A549 treated with AZD9567 at 1 μM for 4 hours (cell line): ENCODE measurements around the gene NEK4. TPM values are rescaled to one million over a fixed set of nuclear protein-coding genes. Genes with fewer than 3 reads are reported as not detected.

Experiments used
- total RNA-seq: library from RNA; stranded (reverse); fragments of 200-300 nt; extraction: Qiagen RNA extraction; gene quantifications from 5 replicates; pipeline ENCODE4 v1.2.3, GENCODE V29; 2022; ENCODE audit not compliant: insufficient read depth

Gene NEK4
- total RNA-seq: 10.5 to 17.8 TPM (median 13.6 TPM) in 5 replicates

GRCh38 chr3:52770496-52771333 lies at the start of gene NEK4:
NEK4 (minus strand) TSS chr3:52770940; CDS start chr3:52770746, 194 bp downstream.

DNA sequence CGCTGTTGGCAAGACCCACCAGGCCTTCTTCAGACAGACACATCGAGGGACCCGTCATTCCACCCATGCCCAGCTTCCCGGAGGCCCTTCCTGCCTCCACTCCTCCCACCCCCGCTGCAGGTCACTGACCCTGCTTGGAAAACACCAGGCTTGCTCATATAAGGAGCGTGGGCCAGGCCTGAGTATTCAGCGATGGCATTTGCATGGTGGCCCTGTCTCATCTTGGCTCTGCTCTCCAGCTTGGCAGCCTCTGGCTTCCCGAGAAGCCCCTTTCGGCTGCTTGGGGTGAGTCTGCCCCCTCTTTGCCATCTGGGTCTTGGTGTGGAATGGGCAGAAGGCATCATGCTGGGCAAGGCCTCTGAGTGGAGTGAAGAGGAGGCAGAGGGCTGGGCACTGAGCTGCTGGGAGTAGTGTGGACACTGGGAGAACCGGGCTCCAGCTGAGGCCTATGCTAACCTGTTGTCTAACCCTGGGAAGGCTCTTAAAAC lies 23.9 kb upstream of the NEK4 start, which contains the start of gene ITIH3:
Gene ITIH3, plus strand, starts transcription at position 185 of the 488 bp plus-strand sequence. Its CDS starts 8 bp downstream, at position 193.

GRCh38 chr3:52777127-52777958 lies 6.6 kb upstream of the NEK4 start, which contains the start of gene ITIH1:
ITIH1 (plus strand) TSS chr3:52777599; CDS start chr3:52777616, 17 bp downstream.

DNA sequence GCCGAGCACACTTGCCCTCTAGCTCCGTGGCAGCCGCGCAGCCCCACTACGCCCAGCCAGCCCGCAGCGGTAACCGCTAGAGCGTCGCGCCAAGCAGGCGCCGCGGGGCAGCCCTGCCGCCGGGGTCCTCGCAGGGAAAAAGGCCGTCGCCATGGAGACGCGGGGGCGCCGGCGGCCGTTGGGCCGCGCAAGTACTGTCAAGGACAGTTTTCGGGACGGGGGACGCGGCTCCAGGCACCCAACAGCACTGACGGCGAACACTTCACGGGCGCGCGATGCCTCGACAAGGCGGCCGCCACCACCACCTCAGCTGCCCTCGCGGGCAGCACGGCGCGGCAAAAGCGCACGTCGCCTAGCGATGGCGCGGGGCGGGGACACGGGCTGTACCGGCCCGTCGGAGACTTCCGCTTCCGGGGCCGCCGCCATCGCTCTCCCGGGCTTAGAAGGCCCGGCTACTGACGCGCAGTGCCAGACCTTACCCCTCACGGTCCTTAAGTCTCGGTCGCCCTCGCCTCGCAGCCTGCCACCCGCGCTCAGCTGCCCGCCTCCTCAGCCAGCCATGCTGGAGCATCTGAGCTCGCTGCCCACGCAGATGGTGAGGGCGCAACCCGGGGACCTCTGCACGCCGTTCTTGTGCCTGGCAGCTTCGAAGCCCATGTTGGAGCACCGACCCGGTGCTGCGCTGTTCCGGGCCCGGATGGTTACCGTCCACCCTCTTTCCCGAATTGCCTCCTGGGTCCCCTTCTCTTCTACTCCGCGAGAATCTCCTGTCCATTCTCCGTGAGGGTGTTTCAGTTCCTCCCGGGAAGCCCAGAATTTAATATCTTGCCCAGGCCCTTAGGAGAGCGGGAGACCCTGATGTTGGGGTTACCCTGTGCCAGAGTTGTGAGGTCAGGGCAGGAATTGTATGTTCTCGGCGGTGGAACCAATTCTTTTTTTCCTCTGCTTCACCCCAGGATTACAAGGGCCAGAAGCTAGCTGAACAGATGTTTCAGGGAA lies 64.8 kb downstream of the NEK4 start, which contains the start of the genes GLT8D1 and SPCS1:
Gene GLT8D1, minus strand, starts transcription at position 104 of the 999 bp plus-strand sequence. CDS start 5,331 bp downstream, outside the sequence.
Gene SPCS1, plus strand, starts transcription at position 419 of the 999 bp plus-strand sequence. Its CDS starts 141 bp downstream, at position 560.

GRCh38 chr3:52685709-52686691 lies 84.7 kb downstream of the NEK4 start, which contains the start of the genes GNL3 and PBRM1:
GNL3 (plus strand) TSS chr3:52686032; CDS start chr3:52686093, 61 bp downstream.
PBRM1 (minus strand) TSS chr3:52685913.

Other genes with a start within 250 kb of the NEK4 start
- gene NT5DC2, start 237.1 kb downstream of the NEK4 start, total RNA-seq: 68.5 to 107 TPM (median 101 TPM) in 5 replicates
- 56.4 to 73.8 TPM (median 65.5 TPM) in 5 replicates for gene UQCC5, start 234.3 kb downstream of the NEK4 start, total RNA-seq
- 12.6 to 21.7 TPM (median 15.8 TPM) in 5 replicates for gene PBRM1, start 85.0 kb downstream of the NEK4 start, total RNA-seq
- 94.1 to 107 TPM (median 101 TPM) in 5 replicates for gene GNL3, start 84.9 kb downstream of the NEK4 start, total RNA-seq
- 29.9 to 38.2 TPM (median 36.9 TPM) in 5 replicates for gene GLT8D1, start 65.1 kb downstream of the NEK4 start, total RNA-seq
- 138 to 170 TPM (median 167 TPM) in 5 replicates for gene SPCS1, start 64.8 kb downstream of the NEK4 start, total RNA-seq
- 0.06 TPM in 1 of 5 replicates, not detected in the others for gene ITIH1, start 6.7 kb upstream of the NEK4 start, total RNA-seq
- gene ITIH3, start 23.9 kb upstream of the NEK4 start, total RNA-seq: 0.06 to 0.21 TPM (median 0.09 TPM) in 4 of 5 replicates, not detected in the other
- 0.59 to 1.5 TPM (median 1.1 TPM) in 4 of 5 replicates, not detected in the other for gene ITIH4, start 59.7 kb upstream of the NEK4 start, total RNA-seq
- 0.35 TPM in 1 of 5 replicates, not detected in the others for gene MUSTN1, start 64.1 kb upstream of the NEK4 start, total RNA-seq
- 6.8 to 11.6 TPM (median 8.2 TPM) in 5 replicates for gene STIMATE, start 126.6 kb upstream of the NEK4 start, total RNA-seq